Cardiac muscle cell (in vitro differentiated cells and primary cell): ENCODE data around the gene CFAP97. TPM values are rescaled to one million over a fixed set of nuclear protein-coding genes. Genes with fewer than 3 reads are reported as not detected.

ENCODE experiments used
- DNase-seq, 2 donors: peaks; one replicate each; pipeline versions ENCODE4 v3.0.0 to v3.0.0-alpha.2; 2010 to 2017; ENCODE audit warnings: low read depth in 1 of 2, low spot score in 1 of 2
- H3K27ac ChIP-seq: fragments of 200-600 bp; sonication (generic); 2 replicates; pipeline ENCODE4 v1.5.1; 2016
- H3K27me3 ChIP-seq: fragments of 200-600 bp; sonication (generic); 2 replicates; pipeline ENCODE4 v1.6.0; 2016; ENCODE audit warnings: control low read depth
- H3K36me3 ChIP-seq: fragments of 200-600 bp; sonication (generic); 2 replicates; pipeline ENCODE4 v1.5.1; 2016; ENCODE audit warnings: control low read depth
- H3K4me1 ChIP-seq: fragments of 200-600 bp; sonication (generic); 2 replicates; pipeline ENCODE4 v1.8.1; 2017; ENCODE audit warnings: low read depth, mild to moderate bottlenecking, mixed run types
- H3K4me3 ChIP-seq: fragments of 200-600 bp; sonication (generic); 2 replicates; pipeline ENCODE4 v1.5.1; 2016; ENCODE audit warnings: mild to moderate bottlenecking
- H3K9me3 ChIP-seq: fragments of 200-600 bp; sonication (generic); 2 replicates; pipeline ENCODE4 v1.5.1; 2017; ENCODE audit warnings: low read depth, mild to moderate bottlenecking, control low read depth
- CTCF ChIP-seq: IDR thresholded peaks from 2 replicates; pipeline ENCODE4 v1.5.1; 2012; ENCODE audit warnings: low read depth, mild to moderate bottlenecking, low read length
- polyA plus RNA-seq: library from polyadenylated mRNA; unstranded; fragments of >200 nt; fragmentation: Nextera tagmentation; extraction: Ambion mirVana; gene quantifications from 2 replicates; pipeline ENCODE4 v1.2.1, GENCODE V29; 2016
- total RNA-seq: library from RNA; depleted of rRNA; stranded (reverse); fragments of >200 nt; gene quantifications from 2 replicates; pipeline ENCODE4 v1.2.3, GENCODE V29; 2016

Gene CFAP97
- total and polyA plus RNA-seq, 2 experiments from 2014 or later = 22.2 to 23.9 TPM

- no peak for TF ChIP-seq CTCF
- no peaks in the 10 kb centered on the region for H3K9me3 ChIP-seq
- H3K4me1 ChIP-seq = peaks cover 2% of the 10 kb centered on the region
- no peaks in the 10 kb centered on the region for H3K27me3 ChIP-seq
- peak in 1 of 2 donors; percentile 43 for DNase-seq
- H3K27ac ChIP-seq = no peak overlapping the region
- no peaks in the 10 kb centered on the region for H3K36me3 ChIP-seq
- H3K4me3 ChIP-seq = no peak overlapping the region
Observed at GRCh38 chr4:185237175-185237574, 33.4 kb upstream of the CFAP97 start.

DNA sequence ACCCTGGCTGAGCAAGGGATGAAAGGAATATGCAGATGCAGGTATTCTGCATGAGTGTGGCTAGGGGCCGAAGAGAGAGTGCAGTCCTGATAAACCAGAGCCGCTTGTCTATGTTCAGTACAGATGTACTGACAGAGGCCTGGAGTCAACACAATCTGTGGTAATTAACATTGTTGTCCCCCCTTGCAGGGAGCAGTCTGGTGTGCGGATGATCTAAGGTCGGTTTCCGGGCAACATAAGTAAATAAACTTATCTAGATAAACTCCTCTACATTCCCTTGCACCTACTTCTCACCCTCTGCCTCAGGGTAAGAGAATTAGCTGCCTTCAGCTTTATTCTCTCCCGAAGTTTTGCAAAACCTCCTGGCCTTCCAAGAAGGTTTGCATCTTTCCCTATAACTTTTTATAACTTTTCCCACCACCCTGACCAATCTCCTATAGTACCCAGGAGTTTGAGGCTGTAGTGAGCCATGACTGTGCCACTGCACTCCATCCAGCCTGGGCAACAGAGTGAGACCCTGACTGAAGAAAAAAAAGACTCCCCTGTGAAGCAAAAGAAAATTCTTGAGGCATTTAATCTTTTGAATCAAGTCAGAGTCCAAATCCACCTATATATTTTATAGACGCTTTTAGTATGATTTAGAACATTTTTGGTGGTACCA is 32.2 kb upstream of the CFAP97 start:
- Histone ChIP-seq H3K9me3 (no peaks in the 10 kb centered on the region), H3K27ac (peak overlapping the region; percentile 0), H3K36me3 (no peaks in the 10 kb centered on the region), H3K4me3 (no peak overlapping the region), H3K27me3 (no peaks in the 10 kb centered on the region), H3K4me1 (peaks cover 2% of the 10 kb centered on the region)
- TF ChIP-seq CTCF = no peak
- peak in 1 of 2 donors; percentile 54 for DNase-seq

DNA sequence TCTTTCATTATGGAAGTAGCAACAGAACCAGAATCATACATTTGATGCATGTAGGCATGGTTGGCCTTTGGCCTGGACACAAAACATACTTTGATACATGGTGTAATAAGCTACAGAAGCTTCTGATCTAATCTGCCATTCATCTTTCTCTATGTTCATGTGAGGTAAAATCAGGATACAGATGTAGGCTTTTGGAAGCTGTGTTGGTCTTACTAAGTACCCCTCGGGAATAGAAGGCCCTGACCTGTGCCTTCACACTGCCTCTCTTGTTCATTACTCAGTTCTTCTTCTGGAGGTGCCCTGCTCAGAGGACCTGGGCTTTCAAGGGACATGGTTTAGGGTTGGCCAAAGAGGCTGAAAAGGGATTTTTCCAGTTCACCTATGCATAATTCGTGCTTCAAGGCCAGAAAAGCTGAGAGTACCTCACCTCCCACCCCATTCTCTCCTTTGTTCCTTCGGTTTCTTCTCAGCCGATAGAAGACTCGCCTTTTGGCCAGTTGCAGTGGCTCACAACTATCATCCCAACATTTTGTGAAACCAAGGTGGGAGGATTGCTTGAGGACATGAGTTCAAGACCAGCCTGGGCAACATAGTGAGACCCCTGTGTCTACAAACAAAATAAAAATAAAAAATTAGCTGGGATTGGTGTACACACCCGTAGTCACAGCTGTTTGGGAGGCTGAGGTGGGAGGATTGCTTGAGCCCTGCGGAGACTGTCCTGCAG is 31.5 kb upstream of the CFAP97 start:
- Histone ChIP-seq H3K36me3 (no peaks in the 10 kb centered on the region), H3K27me3 (no peaks in the 10 kb centered on the region), H3K27ac (peak overlapping the region; percentile 0), H3K4me3 (no peak overlapping the region), H3K9me3 (no peaks in the 10 kb centered on the region), H3K4me1 (peaks cover 2% of the 10 kb centered on the region)
- no peak for DNase-seq
- TF ChIP-seq CTCF = no peak

GRCh38 chr4:185232370-185232769 is 28.6 kb upstream of the CFAP97 start:
- no peaks in the 10 kb centered on the region for H3K36me3 ChIP-seq
- H3K27me3 ChIP-seq = no peaks in the 10 kb centered on the region
- no peak overlapping the region for H3K27ac ChIP-seq
- DNase-seq = no peak
- H3K9me3 ChIP-seq = no peaks in the 10 kb centered on the region
- H3K4me1 ChIP-seq = peaks cover 2% of the 10 kb centered on the region
- H3K4me3 ChIP-seq = no peak overlapping the region
- no peak for TF ChIP-seq CTCF

GRCh38 chr4:185229021-185229818 is 25.4 kb upstream of the CFAP97 start:
- Histone ChIP-seq H3K9me3 (no peaks in the 10 kb centered on the region), H3K4me1 (no peaks in the 10 kb centered on the region), H3K4me3 (no peak overlapping the region), H3K36me3 (no peaks in the 10 kb centered on the region), H3K27ac (no peak overlapping the region), H3K27me3 (no peaks in the 10 kb centered on the region)
- TF ChIP-seq CTCF = no peak
- DNase-seq = no peak
